NAMALWA (cell line): ENCODE measurements around the gene C3.
"Not testable (repeated sequence)": the region's sequence is repeated elsewhere in the genome, so short reads cannot be mapped to it uniquely, and the experiment has no call there.

ENCODE experiments used
- DNase-seq: peaks from one replicate; pipeline ENCODE4 v3.0.0-alpha.2; 2015; ENCODE audit warnings: low spot score

Gene C3

GRCh38 chr19:6720369-6721137 lies at the start of gene C3:
Gene C3, minus strand, starts transcription at chr19:6720650. Its CDS starts 61 bp downstream, at chr19:6720589.
- DNase-seq = no peak

GRCh38 chr19:6769006-6769619 lies 48.7 kb upstream of the C3 start:
- DNase-seq = no peak

GRCh38 chr19:6768236-6768785 lies 47.9 kb upstream of the C3 start:
- no peak for DNase-seq

GRCh38 chr19:6767357-6768235 lies 47.1 kb upstream of the C3 start, which contains the start of gene SH2D3A:
Gene SH2D3A, minus strand, starts transcription at chr19:6767435. Its CDS starts 3,687 bp downstream, at chr19:6763748.
- peak; percentile 97 for DNase-seq

- peak; percentile 51 for DNase-seq
These were observed 46.6 kb upstream of the C3 start for GRCh38 chr19:6767081-6767356.

GRCh38 chr19:6766357-6767080 lies 46.1 kb upstream of the C3 start:
- DNase-seq = no peak

- DNase-seq = no peak
These were observed 45.4 kb upstream of the C3 start for GRCh38 chr19:6765738-6766356.

- not testable (repeated sequence) for DNase-seq
These were observed 41.9 kb upstream of the C3 start for GRCh38 chr19:6762253-6762797.

- peak; percentile 92 for DNase-seq
These were observed 40.7 kb upstream of the C3 start for GRCh38 chr19:6761053-6761676.

- DNase-seq = no peak
These were observed 40.2 kb upstream of the C3 start for GRCh38 chr19:6760606-6761005.

GRCh38 chr19:6754653-6755463 lies 34.4 kb upstream of the C3 start:
- DNase-seq = no peak

GRCh38 chr19:6754136-6754535 lies 33.7 kb upstream of the C3 start:
- DNase-seq = no peak

- peak; percentile 93 for DNase-seq
These were observed 33.0 kb upstream of the C3 start for GRCh38 chr19:6753178-6754031.

GRCh38 chr19:6752256-6753177 lies 32.1 kb upstream of the C3 start:
- DNase-seq = no peak

GRCh38 chr19:6751189-6751588 lies 30.7 kb upstream of the C3 start:
- DNase-seq = no peak

GRCh38 chr19:6750062-6750461 lies 29.6 kb upstream of the C3 start:
- no peak for DNase-seq

GRCh38 chr19:6748543-6748942 lies 28.1 kb upstream of the C3 start:
- DNase-seq = not testable (repeated sequence)

- DNase-seq = no peak
These were observed 25.5 kb upstream of the C3 start for GRCh38 chr19:6745965-6746364.
